SK-N-MC (cell line): ENCODE results near the gene COMMD1.

ENCODE experiments used
- DNase-seq: peaks from one replicate; pipeline ENCODE4 v3.0.0-alpha.2; 2011; ENCODE audit warnings: low read depth, low spot score
- H3K27ac ChIP-seq: fragments of 200-600 bp; sonication (generic); 2 replicates; pipeline ENCODE4 v1.5.1; 2016; ENCODE audit warnings: mixed run types
- H3K36me3 ChIP-seq: fragments of 200-600 bp; sonication (generic); 2 replicates; pipeline ENCODE4 v1.6.1; 2017; ENCODE audit warnings: antibody characterized with exemption, low read length, mixed read lengths; ENCODE audit not compliant: insufficient read depth
- H3K4me3 ChIP-seq: fragments of 200-600 bp; sonication (generic); 2 replicates; pipeline ENCODE4 v1.5.1; 2016
- H3K9ac ChIP-seq: fragments of 200-600 bp; sonication (generic); 2 replicates; pipeline ENCODE4 v1.8.0; 2017; ENCODE audit warnings: mixed run types, mixed read lengths; ENCODE audit not compliant: insufficient read length
- H3K9me3 ChIP-seq: fragments of 200-600 bp; sonication (generic); 2 replicates; pipeline ENCODE4 v1.6.1; 2017; ENCODE audit warnings: low read depth, mild to moderate bottlenecking, antibody characterized with exemption, low read length, moderate library complexity, mixed read lengths
- EZH2 ChIP-seq: fragments of 200-600 bp; sonication (generic); IDR thresholded peaks from one replicate; pipeline ENCODE4 v1.6.1; 2017; ENCODE audit warnings: antibody characterized with exemption
- FOXP2 ChIP-seq: optimal IDR thresholded peaks from 2 replicates; pipeline ENCODE3; 2011; ENCODE audit warnings: mild to moderate bottlenecking, moderate library complexity; ENCODE audit not compliant: insufficient read depth; ENCODE audit errors: extremely low read length, control extremely low read depth
- POLR2AphosphoS5 ChIP-seq: IDR thresholded peaks from 2 replicates; pipeline ENCODE4 v1.6.1; 2012; ENCODE audit warnings: mild to moderate bottlenecking, low read depth, low read length, borderline replicate concordance

Gene COMMD1

GRCh38 chr2:62184512-62185230, 279.2 kb downstream of the COMMD1 start:
- TF ChIP-seq EZH2 (no peak), POLR2AphosphoS5 (no peak), FOXP2 (no peak)
- Histone ChIP-seq H3K9me3 (no peaks in the 10 kb centered on the region), H3K27ac (no peak overlapping the region), H3K4me3 (no peak overlapping the region), H3K36me3 (no peaks in the 10 kb centered on the region), H3K9ac (no peak overlapping the region)
- DNase-seq = no peak
